Right lobe of liver (tissue), 6 donors: ENCODE results near the gene RRM1. TPM values are rescaled to one million over a fixed set of nuclear protein-coding genes. Genes with fewer than 3 reads are reported as not detected.
"Not testable (repeated sequence)": the region's sequence is repeated elsewhere in the genome, so short reads cannot be mapped to it uniquely, and the experiment has no call there.

Experiments used
- ATAC-seq, 4 donors: fragments of 200-7000 bp; cut with Tn5 transposase; one replicate each; pipeline ENCODE4 v1.9.1; 2020; ENCODE audit warnings: mild to moderate bottlenecking in 4 of 4, moderate library complexity in 4 of 4
- DNase-seq, 3 donors: peaks; one replicate each; pipeline ENCODE4 v3.0.0-alpha.2; 2020
- H3K27ac ChIP-seq, 3 donors: fragments of 200-600 bp; one replicate each; pipeline ENCODE4 v1.8.0; 2022
- H3K27me3 ChIP-seq, 2 donors: fragments of 200-600 bp; one replicate each; pipeline ENCODE4 v1.8.0; 2022
- H3K36me3 ChIP-seq, 4 donors: fragments of 200-600 bp; sonication (generic) in 1 of 4; one replicate each; pipeline versions ENCODE4 v1.5.1 to v1.8.0; 2017 to 2022; ENCODE audit warnings: control low read depth in 1 of 4
- H3K4me1 ChIP-seq, 4 donors: fragments of 200-600 bp; sonication (generic) in 1 of 4; one replicate each; pipeline versions ENCODE4 v1.5.1 to v1.8.0; 2017 to 2022; ENCODE audit warnings: control low read depth in 1 of 4
- H3K4me3 ChIP-seq, 3 donors: fragments of 200-600 bp; one replicate each; pipeline ENCODE4 v1.8.0; 2022
- H3K9me3 ChIP-seq, 4 donors: fragments of 200-600 bp; sonication (generic) in 1 of 4; one replicate each; pipeline versions ENCODE4 v1.5.1 to v1.8.0; 2017 to 2022; ENCODE audit warnings: control low read depth in 1 of 4
- CTCF ChIP-seq, 4 donors: fragments of 200-600 bp in 3 of 4; fragments of 450-650 bp in 1 of 4; IDR thresholded peaks; one replicate each; pipeline versions ENCODE4 v1.5.1 to v1.8.0; 2016 to 2022; ENCODE audit warnings: antibody characterized with exemption in 4 of 4, mild to moderate bottlenecking in 2 of 4
- POLR2A ChIP-seq: fragments of 450-650 bp; IDR thresholded peaks from one replicate; pipeline ENCODE4 v1.6.1; 2017; ENCODE audit warnings: antibody characterized with exemption, mild to moderate bottlenecking
- WGBS: methylation state at CpG from one replicate; pipeline ENCODE4 v1.1.6; 2018; ENCODE audit warnings: low coverage, low lambda C conversion rate; ENCODE audit not compliant: insufficient coverage; ENCODE audit errors: missing lambda C conversion rate; 5-methylcytosine and 5-hydroxymethylcytosine counted together
- intact Hi-C, 2 donors: fragments of 100-400 bp; cut with DNase I; formaldehyde crosslinking; loops; one replicate each; pipeline versions ENCODE4 v1.11.2 to v1.14.1; 2022
- total RNA-seq, 6 experiments: library from RNA; depleted of rRNA in 2 of 6; stranded (reverse); fragments of >200 nt in 2 of 6; fragmentation: NEBNext Ultra II Directional in 3 of 6; extraction: Animal tissue kit (Norgen Biotek cat#: 25700) in 3 of 6; gene quantifications; one replicate each; pipeline versions ENCODE4 v1.1.0 to v1.2.4, GENCODE V29; 2016 to 2023
- donor health status: DM: no; HTN: yes; CAD: no.
- donor health status: DM: no; HTN: no; CAD: no.
- donor health status: DM: no; HTN: no; CAD: no.
- donor health status: DM: no; HTN: yes; CAD: no.
- donor health status: DM: no; HTN: yes; CAD: no.

The RRM1 gene
- total RNA-seq, 6 experiments from 2014 or later = 14.0 to 24.3 (median 16.7) TPM

GRCh38 chr11:4050138-4050537, 44.5 kb upstream of the RRM1 start:
- Histone ChIP-seq H3K4me1 (peaks cover 0 to 3% (median 0%) of the 10 kb centered on the region in 4 donors), H3K36me3 (no peaks in the 10 kb centered on the region), H3K27ac (no peak overlapping the region), H3K4me3 (no peak overlapping the region), H3K9me3 (no peaks in the 10 kb centered on the region), H3K27me3 (no peaks in the 10 kb centered on the region)
- ATAC-seq = no peak
- 73% methylated on average over 1 of the region's 1 CpG for WGBS
- intact Hi-C loops = no loop called here
- no peak for DNase-seq
- TF ChIP-seq POLR2A (no peak), CTCF (IDR thresholded peaks at IDR 0.05) (no peak)

DNA sequence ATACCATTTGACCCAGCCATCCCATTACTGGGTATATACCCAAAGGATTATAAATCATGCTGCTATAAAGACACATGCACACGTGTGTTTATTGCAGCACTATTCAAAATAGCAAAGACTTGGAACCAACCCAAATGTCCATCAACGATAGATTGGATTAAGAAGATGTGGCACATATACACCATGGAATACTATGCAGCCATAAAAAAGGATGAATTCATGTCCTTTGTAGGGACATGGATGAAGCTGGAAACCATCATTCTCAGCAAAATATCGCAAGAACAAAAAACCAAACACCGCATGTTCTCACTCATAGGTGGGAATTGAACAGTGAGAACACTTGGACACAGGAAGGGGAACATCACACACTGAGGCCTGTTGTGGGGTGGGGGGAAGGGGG, 41.4 kb upstream of the RRM1 start:
- ATAC-seq, H3K36me3 ChIP-seq, H3K4me1 ChIP-seq, intact Hi-C loops, H3K27ac ChIP-seq, H3K9me3 ChIP-seq, DNase-seq, H3K4me3 ChIP-seq, H3K27me3 ChIP-seq: not testable (repeated sequence)
- WGBS = 98% methylated on average over 4 of the region's 4 CpGs

DNA sequence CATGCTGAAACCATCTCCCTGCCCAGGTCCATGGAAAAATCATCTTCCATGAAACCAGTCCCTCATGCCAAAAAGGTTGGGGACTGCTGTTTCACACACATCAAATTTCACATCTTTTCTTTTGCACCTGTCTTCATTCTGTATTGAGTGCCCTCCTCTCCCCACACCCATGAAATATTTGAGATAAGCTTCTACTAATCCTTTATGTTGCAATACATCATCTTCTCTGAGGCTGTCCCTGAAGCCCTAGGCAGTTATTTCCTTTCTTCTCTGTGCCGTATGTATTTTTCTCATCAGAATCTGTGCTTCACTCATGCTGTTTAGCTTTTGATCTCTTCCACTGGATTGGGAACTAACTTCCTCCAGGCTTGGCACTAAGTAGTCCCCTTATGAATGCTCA, 40.0 kb upstream of the RRM1 start:
- no peak overlapping the region for H3K4me3 ChIP-seq
- no peak for ATAC-seq
- H3K9me3 ChIP-seq = no peaks in the 10 kb centered on the region
- H3K27me3 ChIP-seq = no peaks in the 10 kb centered on the region
- intact Hi-C loops = no loop called here
- H3K27ac ChIP-seq = no peak overlapping the region
- peaks cover 0 to 6% (median under 1%) of the 10 kb centered on the region in 4 donors for H3K36me3 ChIP-seq
- peaks cover 0 to 3% (median 0%) of the 10 kb centered on the region in 4 donors for H3K4me1 ChIP-seq
- 43% methylated on average over 1 of the region's 1 CpG for WGBS
- DNase-seq = no peak
- TF ChIP-seq POLR2A (no peak), CTCF (IDR thresholded peaks at IDR 0.05) (no peak)

DNA sequence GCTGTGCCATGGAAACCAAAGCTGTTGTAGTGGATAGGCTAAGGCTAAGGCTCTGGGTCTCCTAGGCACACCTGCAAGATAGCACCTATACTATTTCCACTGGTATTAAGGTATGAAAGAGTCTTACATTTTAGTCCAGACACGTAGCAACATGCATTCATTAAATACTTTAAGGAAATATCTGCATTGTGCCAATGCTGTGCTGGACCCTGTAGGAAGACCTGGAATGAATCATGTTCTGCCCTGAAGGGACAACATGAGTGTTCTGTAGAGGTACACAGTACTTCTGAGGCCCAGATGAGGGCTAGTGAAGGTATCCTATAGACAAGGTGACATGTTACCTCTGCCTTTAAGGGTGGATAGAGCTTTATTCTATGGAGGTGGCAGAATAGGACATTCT, 35.2 kb upstream of the RRM1 start:
- 86% methylated on average over 1 of the region's 1 CpG for whole genome bisulfite sequencing
- Histone ChIP-seq H3K4me1 (peaks cover 0 to 12% (median 0%) of the 10 kb centered on the region in 4 donors), H3K27me3 (no peaks in the 10 kb centered on the region), H3K9me3 (no peaks in the 10 kb centered on the region), H3K27ac (no peak overlapping the region), H3K36me3 (peaks cover 4 to 11% (median 5%) of the 10 kb centered on the region in 4 donors), H3K4me3 (no peak overlapping the region)
- ATAC-seq (no peak), DNase-seq (no peak)
- intact Hi-C loops = no loop called here
- TF ChIP-seq POLR2A (no peak), CTCF (IDR thresholded peaks at IDR 0.05) (no peak)

DNA sequence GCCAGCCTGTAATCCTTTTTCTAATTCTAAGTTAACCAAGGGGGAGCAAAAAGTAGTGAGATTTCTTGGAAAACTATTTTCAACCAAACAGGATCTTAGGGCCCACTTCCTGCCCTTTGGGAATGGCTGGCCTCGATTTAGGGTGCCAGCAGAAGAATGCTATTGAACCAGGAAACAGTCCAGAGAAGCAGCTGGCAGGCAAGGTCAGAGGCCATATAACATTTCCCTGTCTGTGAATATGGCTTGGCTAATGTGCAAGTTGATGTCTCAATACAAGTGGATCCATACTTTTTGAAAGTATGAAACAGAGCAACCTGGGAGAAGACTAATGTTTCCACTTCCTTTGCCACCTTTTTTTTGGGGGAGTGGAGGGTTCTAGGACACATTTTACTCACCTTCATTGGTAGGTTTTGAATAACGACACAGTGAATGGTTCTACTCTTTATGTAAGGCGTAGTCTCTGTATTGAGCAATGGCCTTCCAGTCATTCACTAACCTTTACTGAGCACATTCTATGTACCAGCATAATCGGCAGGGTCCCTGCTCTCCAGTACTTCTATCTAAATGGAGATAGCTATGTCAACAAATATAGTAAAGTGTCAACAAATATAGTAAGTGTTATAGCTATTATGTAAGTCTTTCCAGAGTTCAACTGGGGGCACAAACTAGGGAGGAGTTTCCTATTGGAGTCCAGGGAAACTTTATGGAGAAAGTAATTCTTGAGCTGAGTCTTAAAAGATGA, 34.2 kb upstream of the RRM1 start:
- H3K9me3 ChIP-seq = no peaks in the 10 kb centered on the region
- intact Hi-C loops = no loop called here
- no peak overlapping the region for H3K4me3 ChIP-seq
- peaks cover 0 to 12% (median 0%) of the 10 kb centered on the region in 4 donors for H3K4me1 ChIP-seq
- H3K27ac ChIP-seq = no peak overlapping the region
- ATAC-seq (peak in 3 of 4 donors; percentile 51 to 65 (median 56)), DNase-seq (no peak)
- WGBS = 50% methylated on average over 4 of the region's 4 CpGs
- no peaks in the 10 kb centered on the region for H3K27me3 ChIP-seq
- H3K36me3 ChIP-seq = peaks cover 4 to 11% (median 5%) of the 10 kb centered on the region in 4 donors
- no peak for TF ChIP-seq POLR2A
- TF ChIP-seq CTCF (IDR thresholded peaks at IDR 0.05) = no peak
